Measurements from ENCODE around the gene AMELY. TPM values are rescaled to one million over a fixed set of nuclear protein-coding genes. Genes with fewer than 3 reads are reported as not detected.
"Not testable (repeated sequence)": the region's sequence is repeated elsewhere in the genome, so short reads cannot be mapped to it uniquely, and the experiment has no call there.

The AMELY gene
- total RNA-seq, 1 experiment from 2014 or later, result not detected

- no peak for DNase-seq
- TF ChIP-seq EZH2 (IDR thresholded peaks at IDR 0.05; ENCODE audit: low read depth), result no peak
- no peak for TF ChIP-seq CTCF (conservative IDR thresholded peaks at IDR 0.05)
- H3K9me3 ChIP-seq (ENCODE audit: insufficient read depth, low read depth), result no peaks in the 10 kb centered on the region
- H3K27me3 ChIP-seq (ENCODE audit: insufficient read depth, low read depth), result no peaks in the 10 kb centered on the region
- ChIA-PET POLR2A (ENCODE audit: unreplicated experiment) (no interaction called here), CTCF (no interaction called here)
- no peaks in the 10 kb centered on the region for H3K79me2 ChIP-seq (ENCODE audit: low read depth)
- H3K4me2 ChIP-seq, result no peak overlapping the region
- H2AFZ ChIP-seq, result no peak overlapping the region
- H3K27ac ChIP-seq, result no peak overlapping the region
- no peaks in the 10 kb centered on the region for H3K36me3 ChIP-seq (ENCODE audit: low read depth)
- H3K9me2 ChIP-seq (ENCODE audit: insufficient read depth), result no peaks in the 10 kb centered on the region
- no peaks in the 10 kb centered on the region for H4K20me1 ChIP-seq (ENCODE audit: insufficient read depth)
- H3F3A ChIP-seq (ENCODE audit: insufficient read depth, low read depth), result no peaks in the 10 kb centered on the region
- intact Hi-C loops (cut with micrococcal nuclease; ENCODE audit: unreplicated experiment), result no loop called here
- no TSS peak for BruUV-seq (replicated peaks)
- no peaks in the 10 kb centered on the region for H3K4me1 ChIP-seq (replicated peaks; ENCODE audit: insufficient read depth)
- H3K4me3 ChIP-seq, result no peak overlapping the region
Observed at GRCh38 chrY:6849384-6849783, 62.2 kb downstream of the AMELY start.

GRCh38 chrY:6842650-6843049, 68.9 kb downstream of the AMELY start:
- H3K27me3 ChIP-seq (ENCODE audit: insufficient read depth, low read depth); H3K9me2 ChIP-seq (ENCODE audit: insufficient read depth); H3K79me2 ChIP-seq (ENCODE audit: low read depth); BruUV-seq (replicated peaks); H3K4me3 ChIP-seq; H2AFZ ChIP-seq; POLR2A ChIA-PET (ENCODE audit: unreplicated experiment); CTCF ChIA-PET; H3K9me3 ChIP-seq (ENCODE audit: insufficient read depth, low read depth); H3K27ac ChIP-seq; DNase-seq; H3F3A ChIP-seq (ENCODE audit: insufficient read depth, low read depth); intact Hi-C loops (cut with micrococcal nuclease; ENCODE audit: unreplicated experiment); H3K36me3 ChIP-seq (ENCODE audit: low read depth); H3K4me2 ChIP-seq; H3K4me1 ChIP-seq (replicated peaks; ENCODE audit: insufficient read depth); H4K20me1 ChIP-seq (ENCODE audit: insufficient read depth): not testable (repeated sequence)

Other genes starting within 250 kb of the AMELY start
- not detected in 2 replicates for gene TBL1Y, start 1.1 kb downstream of the AMELY start, total RNA-seq (2021)